ENCODE data around the gene ACTRT2.

DNA sequence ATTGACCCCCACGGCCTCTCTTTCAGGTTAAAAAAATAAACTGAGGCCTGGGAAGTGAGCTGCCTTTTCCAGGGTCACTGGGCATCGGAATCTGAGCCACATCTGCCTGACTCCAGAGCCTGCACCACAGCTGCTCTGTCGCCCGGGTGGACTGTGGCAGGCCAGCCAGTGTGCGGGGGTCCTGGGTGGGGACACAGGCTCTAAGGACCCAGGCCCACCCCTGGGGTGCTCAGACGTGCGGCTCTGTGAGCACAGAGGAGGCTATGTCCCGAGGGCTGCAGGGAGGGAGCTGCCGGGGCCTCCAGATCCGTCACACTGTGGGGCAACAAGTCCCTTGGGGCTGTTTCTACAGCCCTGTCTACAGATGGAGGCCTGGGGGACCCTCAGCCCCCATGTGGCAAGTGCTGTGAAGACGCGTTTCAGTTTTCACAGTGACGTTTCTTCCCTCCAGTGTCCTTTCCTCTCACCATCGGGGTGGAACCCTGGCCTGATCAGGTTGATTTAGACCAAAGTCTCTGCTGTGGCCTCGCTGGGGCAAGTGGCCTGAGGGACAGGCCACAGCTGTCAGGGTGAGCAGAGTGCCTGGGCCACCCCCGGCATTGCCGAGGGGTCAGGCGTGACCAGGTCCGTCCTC, 39.2 kb upstream of the ACTRT2 start:
- TF ChIP-seq, protein P1, sequence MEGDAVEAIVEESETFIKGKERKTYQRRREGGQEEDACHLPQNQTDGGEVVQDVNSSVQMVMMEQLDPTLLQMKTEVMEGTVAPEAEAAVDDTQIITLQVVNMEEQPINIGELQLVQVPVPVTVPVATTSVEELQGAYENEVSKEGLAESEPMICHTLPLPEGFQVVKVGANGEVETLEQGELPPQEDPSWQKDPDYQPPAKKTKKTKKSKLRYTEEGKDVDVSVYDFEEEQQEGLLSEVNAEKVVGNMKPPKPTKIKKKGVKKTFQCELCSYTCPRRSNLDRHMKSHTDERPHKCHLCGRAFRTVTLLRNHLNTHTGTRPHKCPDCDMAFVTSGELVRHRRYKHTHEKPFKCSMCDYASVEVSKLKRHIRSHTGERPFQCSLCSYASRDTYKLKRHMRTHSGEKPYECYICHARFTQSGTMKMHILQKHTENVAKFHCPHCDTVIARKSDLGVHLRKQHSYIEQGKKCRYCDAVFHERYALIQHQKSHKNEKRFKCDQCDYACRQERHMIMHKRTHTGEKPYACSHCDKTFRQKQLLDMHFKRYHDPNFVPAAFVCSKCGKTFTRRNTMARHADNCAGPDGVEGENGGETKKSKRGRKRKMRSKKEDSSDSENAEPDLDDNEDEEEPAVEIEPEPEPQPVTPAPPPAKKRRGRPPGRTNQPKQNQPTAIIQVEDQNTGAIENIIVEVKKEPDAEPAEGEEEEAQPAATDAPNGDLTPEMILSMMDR (IDR thresholded peaks at IDR 0.05; ENCODE audit: extremely low read depth in 1 of 2, insufficient read depth in 1 of 2, low read depth in 1 of 2, low read length in 2 of 2) = no peak
- TF ChIP-seq FOS (IDR thresholded peaks at IDR 0.05; ENCODE audit: borderline replicate concordance, insufficient read depth, low read length) = no peak
- no peak for TF ChIP-seq POLR2A (IDR thresholded peaks at IDR 0.05; ENCODE audit: low read depth, low read length)
- TF ChIP-seq EZH2 (IDR thresholded peaks at IDR 0.05; ENCODE audit: borderline replicate concordance, low read depth, low read length, severe bottlenecking) = no peak
- TF ChIP-seq MYC (IDR thresholded peaks at IDR 0.05; ENCODE audit: low read depth, low read length) = no peak

Measured in endothelial cell of umbilical vein (primary cell).